Fibroblast of lung (primary cell): ENCODE measurements around the gene EVA1B. TPM values are rescaled to one million over a fixed set of nuclear protein-coding genes. Genes with fewer than 3 reads are reported as not detected.
A peak's percentile ranks its signal among the peaks of the same experiment; 100 is the strongest.

Source experiments
- DNase-seq, 2 donors: peaks; one replicate each; pipeline versions ENCODE4 v3.0.0 to v3.0.0-alpha.2; 2010; ENCODE audit warnings: low read depth in 2 of 2
- H2AFZ ChIP-seq: 2 replicates; pipeline ENCODE4 v1.5.1; 2012; ENCODE audit warnings: low read length, control low read depth, inconsistent platforms
- H3K27ac ChIP-seq: 2 replicates; pipeline ENCODE4 v1.5.1; 2011; ENCODE audit warnings: low read length, control low read depth; ENCODE audit not compliant: insufficient read depth
- H3K27me3 ChIP-seq: 2 replicates; pipeline ENCODE4 v1.5.1; 2011; ENCODE audit warnings: mild to moderate bottlenecking, low read length; ENCODE audit not compliant: control insufficient read depth, insufficient read depth
- H3K36me3 ChIP-seq: 2 replicates; pipeline ENCODE4 v1.5.1; 2011; ENCODE audit warnings: low read length; ENCODE audit not compliant: control insufficient read depth, insufficient read depth
- H3K4me1 ChIP-seq: 2 replicates; pipeline ENCODE4 v1.5.1; 2011; ENCODE audit warnings: low read length; ENCODE audit not compliant: control insufficient read depth, insufficient read depth; ENCODE audit errors: extremely low read depth
- H3K4me2 ChIP-seq: 2 replicates; pipeline ENCODE4 v1.5.1; 2011; ENCODE audit warnings: low read length, control low read depth; ENCODE audit not compliant: insufficient read depth; ENCODE audit errors: extremely low read depth
- H3K4me3 ChIP-seq, 4 experiments: fragments of 200-600 bp in 1 of 4; sonication (generic) in 1 of 4; replicated peaks in 1 of 4; 2 replicates each; pipeline ENCODE4 v1.5.1; 2011 to 2016; ENCODE audit warnings: low read length in 4 of 4, low read depth in 3 of 4, mild to moderate bottlenecking in 3 of 4, control low read depth in 2 of 4, inconsistent platforms in 1 of 4, mixed read lengths in 1 of 4; ENCODE audit not compliant: insufficient read depth in 1 of 4; ENCODE audit errors: control extremely low read depth in 1 of 4
- H3K79me2 ChIP-seq: 2 replicates; pipeline ENCODE4 v1.5.1; 2012; ENCODE audit warnings: mild to moderate bottlenecking, low read length, inconsistent platforms; ENCODE audit not compliant: control insufficient read depth, insufficient read depth
- H3K9ac ChIP-seq: 2 replicates; pipeline ENCODE4 v1.5.1; 2011; ENCODE audit warnings: mild to moderate bottlenecking, low read length, control low read depth; ENCODE audit not compliant: insufficient read depth
- H3K9me3 ChIP-seq: 2 replicates; pipeline ENCODE4 v1.5.1; 2012; ENCODE audit warnings: low read depth, low read length; ENCODE audit not compliant: control insufficient read depth, insufficient read depth
- H4K20me1 ChIP-seq: 2 replicates; pipeline ENCODE4 v1.5.1; 2011; ENCODE audit warnings: low read length; ENCODE audit not compliant: control insufficient read depth, insufficient read depth; ENCODE audit errors: extremely low read depth
- CTCF ChIP-seq, 2 donors: IDR thresholded peaks in 1 of 2; conservative IDR thresholded peaks in 1 of 2; 1 replicate in 1 of 2; 2 replicates in 1 of 2; pipeline ENCODE4 v1.5.1; 2011 to 2012; ENCODE audit warnings: low read length in 2 of 2, control low read depth in 1 of 2, inconsistent platforms in 1 of 2, low read depth in 1 of 2, mild to moderate bottlenecking in 1 of 2
- EZH2 ChIP-seq: IDR thresholded peaks from 2 replicates; pipeline ENCODE4 v1.5.1; 2012; ENCODE audit warnings: low read length, control low read depth, mild to moderate bottlenecking; ENCODE audit errors: missing control alignments
- polyA plus RNA-seq, 2 donors: library from polyadenylated mRNA; depleted of rRNA in 1 of 2; stranded (reverse) in 1 of 2; unstranded in 1 of 2; fragments of >200 nt; gene quantifications; 2 replicates each; pipeline ENCODE4 v1.2.1, GENCODE V29; 2011 to 2012; ENCODE audit warnings: missing spikeins in 1 of 2
- total RNA-seq: library from RNA; depleted of rRNA; stranded (reverse); fragments of >200 nt; gene quantifications from 2 replicates; pipeline ENCODE4 v1.2.1, GENCODE V29; 2014

Gene EVA1B
- total and polyA plus RNA-seq, 2 donors (not counting 1 experiment from before 2014, with no cell fraction given), result 27.1 to 199 TPM

DNA sequence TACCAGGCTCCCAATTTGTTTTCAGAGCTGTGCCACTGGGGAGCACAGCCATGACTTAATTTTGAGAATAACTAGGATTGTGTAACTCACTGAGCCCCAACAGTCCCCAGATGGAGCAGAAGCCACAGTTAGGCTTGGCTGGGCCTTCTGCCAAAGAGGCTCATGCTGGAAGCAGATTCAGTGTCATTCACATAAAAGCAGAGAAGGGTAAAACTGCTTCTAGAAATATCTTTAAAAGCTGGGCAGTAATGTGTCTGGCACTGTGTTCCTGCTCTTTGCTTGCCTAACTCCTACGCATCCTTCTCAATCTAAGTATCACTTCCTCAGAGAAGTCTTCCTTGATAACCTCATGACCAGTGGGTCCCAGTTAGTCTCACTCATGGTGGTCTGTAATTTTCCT, 41.9 kb upstream of the EVA1B start:
- peaks cover 18% of the 10 kb centered on the region for H3K4me1 ChIP-seq
- no peak overlapping the region for H2AFZ ChIP-seq
- H3K4me2 ChIP-seq, result no peak overlapping the region
- peak; percentile 43 to 74 for DNase-seq
- H3K27me3 ChIP-seq, result no peaks in the 10 kb centered on the region
- peaks cover 7% of the 10 kb centered on the region for H3K36me3 ChIP-seq
- no peak overlapping the region for H3K4me3 ChIP-seq
- H3K9me3 ChIP-seq, result no peaks in the 10 kb centered on the region
- H4K20me1 ChIP-seq, result no peaks in the 10 kb centered on the region
- H3K79me2 ChIP-seq, result peaks cover 41% of the 10 kb centered on the region
- H3K27ac ChIP-seq, result peak overlapping the region; percentile 3
- H3K9ac ChIP-seq, result no peak overlapping the region
- TF ChIP-seq CTCF (conservative IDR thresholded peaks at IDR 0.05 in 1 of 2, IDR thresholded peaks at IDR 0.05 in 1 of 2; ENCODE audit: low read depth in 1 of 2, low read length in 2 of 2) (no peak), EZH2 (no peak)

- Histone ChIP-seq H3K9me3 (no peaks in the 10 kb centered on the region), H3K27me3 (no peaks in the 10 kb centered on the region), H4K20me1 (no peaks in the 10 kb centered on the region), H2AFZ (no peak overlapping the region), H3K4me1 (peaks cover under 1% of the 10 kb centered on the region), H3K36me3 (peaks cover 15% of the 10 kb centered on the region), H3K27ac (no peak overlapping the region), H3K4me3 (no peak overlapping the region), H3K4me2 (no peak overlapping the region), H3K79me2 (peaks cover 13% of the 10 kb centered on the region), H3K9ac (no peak overlapping the region)
- DNase-seq, result peak in 1 of 2 donors; percentile 26
- no peak for TF ChIP-seq EZH2
- no peak for TF ChIP-seq CTCF (conservative IDR thresholded peaks at IDR 0.05 in 1 of 2, IDR thresholded peaks at IDR 0.05 in 1 of 2; ENCODE audit: low read depth in 1 of 2, low read length in 2 of 2)
Observed at GRCh38 chr1:36359911-36360550, 36.6 kb upstream of the EVA1B start.

DNA sequence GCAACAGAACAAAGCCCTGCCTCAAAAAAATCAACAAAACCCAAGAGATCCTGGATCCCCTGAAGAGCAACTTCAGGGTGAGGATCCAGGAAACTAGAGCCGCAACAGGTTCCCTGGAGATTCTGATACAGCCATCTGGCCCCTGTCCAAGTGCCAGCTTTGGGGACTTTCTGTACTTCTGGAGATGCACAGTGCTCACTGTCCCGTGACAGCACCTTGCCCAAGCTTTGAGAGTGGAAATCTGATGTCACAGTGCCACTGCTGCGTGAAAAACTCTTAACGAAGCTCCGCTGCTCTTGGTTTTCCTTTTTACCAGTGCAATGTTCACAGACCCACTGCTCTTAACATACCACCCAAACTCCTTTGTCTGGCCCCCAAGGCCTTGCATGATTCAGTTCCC, 35.9 kb upstream of the EVA1B start:
- no peak for DNase-seq

More for the DNA sequence above, 35.9 kb upstream of the EVA1B start:
- Histone ChIP-seq H4K20me1 (no peaks in the 10 kb centered on the region), H2AFZ (no peak overlapping the region), H3K4me3 (no peak overlapping the region), H3K4me1 (no peaks in the 10 kb centered on the region), H3K27me3 (no peaks in the 10 kb centered on the region), H3K9ac (no peak overlapping the region), H3K9me3 (no peaks in the 10 kb centered on the region), H3K36me3 (peaks cover 21% of the 10 kb centered on the region), H3K27ac (no peak overlapping the region), H3K4me2 (no peak overlapping the region), H3K79me2 (peaks cover 13% of the 10 kb centered on the region)
- TF ChIP-seq CTCF (conservative IDR thresholded peaks at IDR 0.05 in 1 of 2, IDR thresholded peaks at IDR 0.05 in 1 of 2; ENCODE audit: low read depth in 1 of 2, low read length in 2 of 2) (no peak), EZH2 (no peak)
